Spleen (tissue), 7 donors: Measurements from ENCODE around the gene PHYKPL.

Experiments used
- POLR2A ChIP-seq, 3 donors: fragments of 450-650 bp; IDR thresholded peaks; one replicate each; pipeline ENCODE4 v1.5.1; 2017; ENCODE audit warnings: antibody characterized with exemption in 3 of 3, mild to moderate bottlenecking in 1 of 3
- POLR2AphosphoS5 ChIP-seq, 3 donors: sonication (generic); formaldehyde crosslinking; IDR thresholded peaks; one replicate each; pipeline ENCODE4 v1.5.1; 2017; ENCODE audit warnings: antibody characterized with exemption in 3 of 3
- TF ChIP-seq, protein P1 (sequence below), 11 experiments: fragments of 200-600 bp in 7 of 11; fragments of 450-650 bp in 4 of 11; sonication (generic) in 4 of 11; IDR thresholded peaks in 8 of 11; conservative IDR thresholded peaks in 3 of 11; 1 replicate in 7 of 11; 2 replicates in 4 of 11; pipeline versions ENCODE4 v1.4.0 to v1.8.0; 2016 to 2021; ENCODE audit warnings: antibody characterized with exemption in 11 of 11, inconsistent platforms in 4 of 11, mild to moderate bottlenecking in 1 of 11
- donor health status: DM: no; HTN: no; CAD: no; lungs with moderate emphysema.
- donor health status: DM: no; HTN: no; CAD: no.
- donor health status: DM: no; HTN: no; CAD: no.

DNA sequence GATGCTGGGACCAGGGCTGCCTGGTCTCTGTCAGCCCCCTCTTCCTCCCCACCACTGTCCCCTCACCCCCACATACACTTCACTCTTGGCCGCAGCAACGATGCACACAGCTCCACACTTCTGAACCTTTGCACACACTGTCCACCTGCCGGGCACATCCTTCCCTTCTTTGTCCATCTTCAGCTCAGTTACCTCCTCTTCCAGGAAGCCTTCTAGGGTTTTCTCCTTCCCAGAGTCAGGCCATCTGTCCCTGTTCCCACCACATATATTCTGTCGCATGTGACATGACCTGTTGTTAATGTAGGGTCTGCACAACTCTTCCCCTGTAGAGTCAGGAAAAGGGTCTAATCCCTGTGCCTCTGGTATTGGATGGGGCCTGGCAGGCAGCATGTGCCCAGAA, 38.6 kb upstream of the PHYKPL start:
- TF ChIP-seq, protein P1, sequence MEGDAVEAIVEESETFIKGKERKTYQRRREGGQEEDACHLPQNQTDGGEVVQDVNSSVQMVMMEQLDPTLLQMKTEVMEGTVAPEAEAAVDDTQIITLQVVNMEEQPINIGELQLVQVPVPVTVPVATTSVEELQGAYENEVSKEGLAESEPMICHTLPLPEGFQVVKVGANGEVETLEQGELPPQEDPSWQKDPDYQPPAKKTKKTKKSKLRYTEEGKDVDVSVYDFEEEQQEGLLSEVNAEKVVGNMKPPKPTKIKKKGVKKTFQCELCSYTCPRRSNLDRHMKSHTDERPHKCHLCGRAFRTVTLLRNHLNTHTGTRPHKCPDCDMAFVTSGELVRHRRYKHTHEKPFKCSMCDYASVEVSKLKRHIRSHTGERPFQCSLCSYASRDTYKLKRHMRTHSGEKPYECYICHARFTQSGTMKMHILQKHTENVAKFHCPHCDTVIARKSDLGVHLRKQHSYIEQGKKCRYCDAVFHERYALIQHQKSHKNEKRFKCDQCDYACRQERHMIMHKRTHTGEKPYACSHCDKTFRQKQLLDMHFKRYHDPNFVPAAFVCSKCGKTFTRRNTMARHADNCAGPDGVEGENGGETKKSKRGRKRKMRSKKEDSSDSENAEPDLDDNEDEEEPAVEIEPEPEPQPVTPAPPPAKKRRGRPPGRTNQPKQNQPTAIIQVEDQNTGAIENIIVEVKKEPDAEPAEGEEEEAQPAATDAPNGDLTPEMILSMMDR (IDR thresholded peaks at IDR 0.05 in 8 of 11, conservative IDR thresholded peaks at IDR 0.05 in 3 of 11): no peak
- no peak for TF ChIP-seq POLR2AphosphoS5 (IDR thresholded peaks at IDR 0.05)
- TF ChIP-seq POLR2A (IDR thresholded peaks at IDR 0.05): no peak
